HG03460 (cell line): ENCODE data around the gene MAST3.

ENCODE experiments used
- ATAC-seq: cut with Tn5 transposase; IDR thresholded peaks from one replicate; pipeline ENCODE4 v1.9.1; 2021; ENCODE audit not compliant: unreplicated experiment

The MAST3 gene

DNA sequence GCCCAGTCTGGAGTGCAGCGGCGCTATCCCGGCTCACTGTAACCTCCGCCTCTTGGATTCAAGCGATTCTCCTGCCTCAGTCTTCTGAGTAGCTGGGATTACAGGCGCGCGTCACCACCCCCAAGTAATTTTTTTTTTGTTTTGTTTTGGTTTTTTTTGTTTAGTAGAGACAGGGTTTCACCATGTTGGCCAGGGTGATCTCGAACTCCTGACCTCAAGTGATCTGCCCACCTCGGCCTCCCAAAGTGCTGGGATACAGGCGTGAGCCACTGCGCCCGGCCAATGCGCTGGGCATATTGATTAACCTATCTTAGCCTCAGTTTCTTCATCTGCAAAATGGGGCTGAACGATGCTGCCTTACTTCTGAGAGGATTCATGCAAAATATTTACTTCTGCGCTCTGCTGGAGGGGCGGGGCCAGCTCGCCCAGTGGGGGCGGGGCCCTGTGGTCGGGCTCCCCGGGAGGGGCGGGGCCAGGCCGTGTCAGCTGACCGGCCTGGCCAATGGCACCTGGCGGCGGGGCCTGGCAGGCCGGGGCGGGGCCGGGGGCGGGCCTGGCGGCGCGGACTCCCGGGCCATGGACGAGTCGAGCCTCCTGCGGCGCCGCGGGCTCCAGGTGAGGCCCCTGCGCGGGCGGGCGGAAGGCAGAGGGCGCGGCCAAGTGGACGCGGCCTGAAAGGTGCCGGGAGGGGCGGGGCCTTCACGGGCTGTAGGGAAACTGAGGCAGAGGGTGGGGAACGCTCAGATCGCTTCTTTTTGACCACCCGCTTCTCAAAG, at the start of gene MAST3:
MAST3 (plus strand) TSS at position 562 of the 776 bp plus-strand sequence; CDS start at position 577, 15 bp downstream.
- ATAC-seq, result peak; percentile 51

DNA sequence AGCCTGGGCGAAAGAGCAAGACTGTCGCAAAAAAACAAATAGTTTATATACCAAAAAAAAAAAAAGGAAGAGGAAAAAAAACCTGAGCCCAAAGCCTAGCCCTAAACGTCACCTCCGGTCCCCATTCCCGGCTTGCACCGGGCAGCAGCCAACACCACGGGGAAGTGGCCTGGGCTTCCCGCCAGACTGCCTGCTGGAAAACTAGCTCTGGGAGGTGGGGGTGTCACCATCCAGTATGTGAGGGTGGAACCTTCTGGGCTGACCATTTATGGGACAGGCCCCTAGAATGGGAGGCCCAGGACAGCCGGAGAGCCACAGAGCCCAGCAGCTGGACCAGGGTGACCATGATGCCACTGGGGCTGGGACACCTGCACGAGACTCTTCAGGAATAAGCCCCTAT, 48.2 kb upstream of the MAST3 start:
- ATAC-seq, result no peak

DNA sequence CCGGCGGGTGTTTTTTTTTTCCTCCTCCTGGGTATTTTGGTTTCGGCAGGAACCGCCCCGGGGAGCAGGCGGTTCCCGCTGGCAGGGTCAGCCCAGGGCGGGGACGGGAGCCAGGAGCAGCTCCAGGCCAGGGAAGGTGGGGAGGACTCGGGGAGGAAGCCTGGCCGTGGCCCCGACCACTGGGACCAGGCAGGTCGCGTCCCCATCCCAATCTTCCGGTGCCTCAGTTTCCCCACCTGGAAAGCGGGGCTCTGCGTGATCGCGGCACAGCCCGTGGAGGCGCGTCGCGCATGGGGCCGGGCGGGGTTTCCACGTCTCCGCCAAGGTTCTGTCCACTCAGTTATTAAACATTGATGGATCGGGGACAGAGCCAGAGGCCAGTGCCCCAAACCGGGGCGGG, 45.7 kb upstream of the MAST3 start:
- ATAC-seq, result no peak

DNA sequence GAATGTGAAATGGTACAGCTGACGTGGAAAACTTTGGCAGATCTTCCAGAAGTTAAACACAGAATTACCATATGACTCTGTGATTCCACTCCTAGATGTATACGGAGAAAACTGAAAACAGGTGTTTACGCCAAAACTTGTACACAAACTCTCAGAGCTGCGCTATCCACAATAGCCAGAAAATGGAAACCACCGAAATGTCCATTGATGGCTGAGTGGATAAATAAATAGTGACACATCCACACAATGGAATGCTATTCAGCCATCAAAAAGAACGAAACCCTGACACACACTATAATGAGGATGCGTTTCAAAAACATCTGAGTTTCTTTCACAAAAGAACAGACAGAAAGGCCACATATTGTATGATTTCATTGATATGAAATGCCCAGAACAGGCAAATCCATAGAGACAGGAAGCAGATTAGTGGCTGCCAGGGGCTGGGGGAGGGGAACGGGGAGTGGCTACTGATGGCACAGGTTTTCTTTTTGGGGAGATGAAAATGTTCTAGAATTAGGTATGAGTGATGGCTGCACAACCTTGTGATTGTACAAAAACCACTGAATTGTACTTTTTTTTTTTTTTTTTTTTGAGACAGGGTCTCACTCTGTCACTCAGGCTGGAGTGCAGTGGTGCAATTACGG, 43.9 kb upstream of the MAST3 start:
- no peak for ATAC-seq

DNA sequence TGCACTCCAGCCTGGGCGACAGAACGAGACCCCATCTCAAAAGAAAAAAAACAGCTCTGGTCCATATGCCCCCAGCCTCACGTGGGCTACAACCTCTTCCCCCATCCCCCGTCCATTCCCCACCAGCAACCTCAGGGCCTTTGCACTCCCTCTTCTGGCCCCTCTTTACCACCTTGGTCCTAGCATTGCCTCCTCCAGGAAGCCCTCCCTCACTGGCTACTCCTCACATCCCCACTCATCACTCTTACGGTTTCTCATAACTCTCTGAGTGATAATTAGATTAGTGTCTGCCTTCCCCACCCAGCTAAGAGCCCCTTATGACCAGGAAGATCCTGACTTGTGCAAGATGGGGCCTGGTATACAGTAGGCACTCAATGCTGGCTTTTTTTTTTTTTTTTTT, 41.6 kb upstream of the MAST3 start:
- ATAC-seq, result no peak

DNA sequence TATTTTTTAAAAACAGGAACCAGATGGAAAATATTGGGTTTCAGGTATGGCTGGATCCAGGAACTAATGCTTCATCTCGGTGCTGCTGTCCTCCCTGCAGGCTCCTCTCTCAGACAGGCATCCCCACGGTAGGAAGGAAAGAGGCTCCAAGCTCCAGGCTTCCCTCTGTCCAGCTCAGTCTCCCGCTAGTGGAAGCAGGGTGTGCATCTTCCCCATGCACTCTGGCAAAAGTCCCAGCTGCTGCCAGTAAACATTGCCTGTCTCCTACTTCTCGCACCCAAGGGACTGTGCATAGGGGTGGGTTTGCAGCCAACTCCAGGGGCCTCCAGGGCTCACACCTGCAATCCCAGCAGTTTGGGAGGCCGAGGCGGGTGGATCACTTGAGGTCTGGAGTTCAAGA, 40.0 kb upstream of the MAST3 start:
- ATAC-seq, result no peak

DNA sequence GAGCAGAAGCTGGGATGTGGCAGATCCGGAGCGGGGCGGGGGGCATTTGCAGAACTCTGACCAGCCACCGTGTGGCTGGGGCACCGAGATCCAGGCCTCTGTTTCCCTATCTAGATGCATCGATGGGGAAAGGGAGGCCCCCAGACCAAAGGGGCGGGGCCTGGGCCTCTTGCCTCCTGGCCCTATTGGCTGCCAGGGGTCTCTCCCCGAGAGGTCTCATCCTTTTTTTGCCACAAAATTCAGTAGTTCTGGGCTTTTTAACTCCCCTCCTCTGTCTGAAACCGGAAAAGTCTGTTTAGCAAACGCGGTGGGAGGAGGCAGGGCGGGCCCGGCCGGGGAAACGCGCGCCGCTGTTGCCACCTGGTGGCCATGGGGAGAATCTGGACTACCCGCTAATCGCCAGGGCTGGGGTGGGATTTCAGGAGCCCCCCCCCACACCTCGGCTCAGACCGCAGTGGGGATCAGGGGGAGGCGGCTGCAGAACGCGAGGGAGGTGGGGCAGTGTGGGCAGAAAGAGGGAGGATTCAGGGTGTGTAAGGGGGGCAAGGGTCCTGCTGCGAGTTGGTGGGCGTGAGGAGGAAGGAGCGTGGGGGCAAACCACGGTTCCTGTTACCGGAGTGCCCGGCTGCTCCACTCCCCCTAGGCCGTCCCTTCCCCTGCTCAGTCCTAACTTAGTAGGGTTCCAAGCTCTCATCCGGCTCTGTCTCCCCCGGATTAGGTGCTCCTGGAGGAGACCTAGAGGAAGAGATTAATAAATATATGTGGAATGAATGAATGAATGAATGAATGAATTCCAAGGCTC, 39.2 kb upstream of the MAST3 start:
- ATAC-seq, result no peak

DNA sequence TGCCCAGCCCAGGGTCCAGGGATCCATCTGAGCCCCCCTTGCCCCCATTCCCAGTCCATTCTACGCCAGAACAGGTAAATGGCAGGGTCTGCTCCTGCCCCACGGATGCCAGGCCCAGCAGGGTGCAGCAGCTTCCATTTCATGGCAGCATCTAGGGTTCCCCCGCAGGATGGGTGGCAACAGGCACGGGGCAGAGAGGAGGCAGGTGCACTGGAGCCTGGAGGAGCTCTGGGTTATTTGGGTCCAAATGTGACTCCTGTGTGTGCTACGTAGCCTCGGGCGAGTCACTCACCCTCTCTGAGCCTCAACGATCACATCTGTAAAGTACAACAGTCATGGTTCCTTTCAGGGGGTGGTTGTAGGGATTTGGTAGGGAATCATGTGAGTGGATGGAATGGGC, 38.3 kb upstream of the MAST3 start:
- ATAC-seq, result no peak

DNA sequence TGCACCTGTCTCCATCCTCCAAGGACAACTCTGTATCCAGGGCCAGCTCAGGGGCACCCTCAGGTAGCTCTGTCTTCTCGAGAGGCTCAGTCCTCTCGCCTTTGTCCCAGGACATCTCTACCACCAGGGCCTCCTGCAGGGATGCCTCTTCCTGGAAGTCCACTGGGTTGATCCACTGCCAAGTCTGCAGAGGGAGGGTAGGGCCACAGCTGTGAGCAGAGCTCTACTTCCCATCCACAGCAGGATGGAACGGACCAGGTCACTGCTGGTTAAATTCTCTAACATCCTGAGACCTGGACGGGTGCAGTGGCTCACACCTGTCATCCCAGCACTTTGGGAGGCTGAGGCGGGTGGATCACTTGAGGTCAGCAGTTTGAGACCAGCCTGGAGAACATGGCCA, 37.7 kb upstream of the MAST3 start:
- no peak for ATAC-seq

DNA sequence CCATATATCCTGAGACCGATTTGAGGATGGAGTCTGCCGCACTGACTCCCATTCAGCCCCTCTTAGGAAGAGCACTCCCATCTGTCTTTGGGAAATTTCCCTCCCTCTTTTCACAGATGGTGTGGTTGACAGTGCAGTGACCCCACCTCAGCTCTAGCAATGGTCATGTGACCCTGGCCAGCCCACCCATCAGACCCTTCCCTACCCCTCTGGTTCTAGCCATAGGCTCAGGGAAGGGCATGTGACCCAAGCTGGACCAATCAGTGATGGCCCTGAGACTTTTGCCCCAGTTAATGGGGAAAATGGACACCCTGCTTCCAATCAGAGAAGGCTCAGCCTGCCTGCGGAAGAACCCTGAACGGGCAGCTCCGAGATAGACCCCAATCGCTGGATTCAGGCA, 37.1 kb upstream of the MAST3 start:
- ATAC-seq, result no peak

DNA sequence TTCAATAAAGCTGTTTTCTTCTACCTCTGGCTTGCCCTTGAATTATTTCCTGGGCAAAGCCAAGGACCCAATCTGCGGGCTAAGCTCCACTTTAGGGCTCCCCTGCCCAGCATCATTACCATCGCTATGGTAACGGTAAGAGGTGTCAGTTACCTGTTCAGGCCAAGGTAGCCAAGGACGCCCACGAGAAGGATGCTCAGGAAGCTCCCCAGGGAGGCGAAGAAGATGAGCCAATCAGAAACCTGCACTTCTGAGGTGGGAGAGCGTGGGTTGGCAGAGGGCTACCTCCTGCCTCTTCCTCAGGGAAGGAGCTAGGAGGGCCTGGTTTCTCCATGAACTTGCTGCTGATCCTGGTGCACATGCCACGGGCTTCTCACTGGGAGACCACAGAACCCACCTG, 35.5 kb upstream of the MAST3 start:
- ATAC-seq, result no peak

DNA sequence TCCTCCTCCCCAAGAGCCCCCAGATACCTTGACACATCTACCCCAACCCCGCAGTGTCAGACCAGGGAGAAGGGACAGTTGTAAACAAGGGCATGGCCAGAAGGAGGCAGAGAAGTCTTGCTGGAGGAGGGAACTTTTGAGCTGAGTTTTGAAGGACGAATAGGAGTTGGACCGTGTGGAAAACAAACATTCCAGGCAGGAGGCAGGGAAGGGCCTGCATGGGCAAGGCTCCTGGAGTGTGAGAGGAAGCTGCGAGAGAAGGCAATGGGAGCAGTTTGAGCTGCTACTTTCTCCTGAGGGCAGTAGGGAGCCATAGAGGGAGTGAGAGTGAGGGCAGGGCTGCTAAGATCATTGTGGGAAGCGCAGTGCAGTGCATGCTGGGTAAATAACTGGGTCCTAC, 34.1 kb upstream of the MAST3 start:
- no peak for ATAC-seq

DNA sequence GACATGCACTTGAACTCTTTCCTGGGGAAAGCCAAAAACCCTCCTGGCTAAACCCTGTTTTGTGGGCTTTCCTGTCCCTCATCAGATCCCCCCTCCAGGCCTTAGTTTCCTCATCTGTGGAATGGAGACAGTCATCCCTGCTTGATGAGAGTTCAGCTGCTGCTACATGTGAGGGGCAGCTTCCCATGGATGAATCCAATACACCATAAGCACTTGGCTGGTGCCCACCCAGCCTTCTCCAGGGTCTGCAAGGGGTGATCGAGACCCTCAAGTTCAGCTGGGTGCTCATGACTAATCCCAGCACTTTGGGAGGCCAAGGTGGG, 32.4 kb upstream of the MAST3 start:
- no peak for ATAC-seq

DNA sequence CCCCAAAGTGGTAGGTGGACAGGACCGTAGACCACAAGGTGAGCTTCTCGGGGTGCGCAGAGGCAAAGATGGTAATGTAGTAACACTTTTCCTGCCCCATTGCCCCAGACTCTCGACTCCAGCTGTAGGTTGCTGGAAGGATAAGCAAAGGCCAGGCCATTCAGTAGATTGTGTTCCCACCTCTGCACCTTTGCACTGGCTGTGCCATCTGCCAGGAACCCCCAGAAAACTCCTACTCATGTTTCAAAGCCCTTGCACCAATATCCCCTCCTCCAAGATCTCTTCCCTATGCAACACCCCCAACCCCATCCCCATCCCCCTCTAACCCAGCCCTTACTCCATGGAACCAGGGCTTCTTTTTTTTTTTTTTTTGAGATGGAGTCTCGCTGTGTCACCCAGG, 29.2 kb upstream of the MAST3 start:
- no peak for ATAC-seq

DNA sequence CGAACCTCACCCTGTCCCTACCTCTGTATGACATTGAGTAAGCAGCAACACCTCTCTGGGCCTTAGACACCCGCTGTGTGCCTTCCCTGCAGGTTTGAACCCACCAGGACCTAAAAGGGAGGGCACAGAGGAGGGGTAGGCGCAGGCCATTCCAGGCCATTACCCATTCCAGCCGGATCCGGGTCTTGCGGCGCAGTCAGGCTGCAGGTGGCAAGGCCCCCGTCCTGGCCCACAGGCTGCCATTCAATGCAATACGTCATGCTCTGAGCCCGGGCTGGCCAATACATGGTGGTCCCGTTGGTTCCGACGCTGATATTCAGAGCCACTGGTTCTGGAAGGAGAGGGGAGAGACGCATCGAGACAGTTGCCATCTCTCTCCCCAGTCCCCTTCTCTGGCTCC, 28.2 kb upstream of the MAST3 start:
- ATAC-seq, result no peak

DNA sequence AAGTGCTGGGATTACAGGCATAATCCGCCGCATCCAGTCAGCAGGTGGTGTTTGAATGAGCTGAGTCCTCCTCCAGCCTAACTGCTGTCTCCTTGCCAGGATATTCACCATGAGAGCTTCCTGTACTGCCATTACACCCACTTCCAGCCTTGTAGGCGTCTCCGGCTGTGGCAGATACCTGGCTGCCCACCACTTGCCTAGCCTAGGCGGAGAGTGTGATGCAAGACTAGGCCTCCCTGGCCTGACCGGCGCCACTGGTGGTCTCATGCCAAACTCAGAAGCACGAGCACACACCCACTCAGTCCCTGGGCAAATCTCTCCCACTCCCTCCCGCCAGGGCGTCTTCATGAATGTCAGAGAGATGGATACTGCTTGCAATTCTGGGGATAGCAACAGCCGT, 27.4 kb upstream of the MAST3 start:
- no peak for ATAC-seq

DNA sequence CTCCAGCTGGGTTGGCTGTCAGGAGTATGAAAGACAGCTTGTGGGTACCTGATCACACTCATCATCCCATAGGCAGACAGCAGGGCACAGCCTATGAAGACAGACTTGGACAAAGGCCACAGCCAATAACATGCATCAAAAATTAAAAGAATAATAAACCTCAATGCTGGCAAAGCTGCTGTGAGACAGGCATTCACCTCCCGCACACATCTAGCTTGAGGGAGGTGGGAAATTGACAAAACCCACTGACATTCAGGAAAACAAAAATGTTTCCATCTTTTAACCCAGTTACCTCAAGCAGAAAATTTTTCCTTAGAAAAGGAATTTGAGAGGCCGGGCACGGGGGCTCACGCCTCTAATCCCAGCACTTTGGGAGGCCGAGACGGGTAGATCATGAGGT, 25.2 kb upstream of the MAST3 start:
- no peak for ATAC-seq

DNA sequence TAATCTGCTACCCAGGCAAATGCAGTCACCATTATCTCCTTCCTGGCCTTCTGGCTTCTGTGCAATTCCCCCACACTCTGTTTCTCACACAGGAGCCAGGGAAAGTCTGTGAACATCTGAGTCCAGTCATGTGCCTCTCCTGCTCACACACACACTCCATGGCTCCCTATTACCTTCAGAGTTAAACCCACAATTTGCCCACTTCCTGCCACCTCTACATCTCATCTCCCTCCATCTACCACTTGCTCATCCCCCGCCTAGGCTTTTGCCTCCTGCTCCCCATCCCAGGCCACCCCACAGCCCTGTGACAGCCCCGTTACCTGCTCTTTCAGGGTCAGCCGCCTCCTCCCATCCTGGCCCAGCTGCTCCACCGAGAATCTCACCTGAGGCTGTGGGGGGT, 24.4 kb upstream of the MAST3 start:
- ATAC-seq, result no peak

DNA sequence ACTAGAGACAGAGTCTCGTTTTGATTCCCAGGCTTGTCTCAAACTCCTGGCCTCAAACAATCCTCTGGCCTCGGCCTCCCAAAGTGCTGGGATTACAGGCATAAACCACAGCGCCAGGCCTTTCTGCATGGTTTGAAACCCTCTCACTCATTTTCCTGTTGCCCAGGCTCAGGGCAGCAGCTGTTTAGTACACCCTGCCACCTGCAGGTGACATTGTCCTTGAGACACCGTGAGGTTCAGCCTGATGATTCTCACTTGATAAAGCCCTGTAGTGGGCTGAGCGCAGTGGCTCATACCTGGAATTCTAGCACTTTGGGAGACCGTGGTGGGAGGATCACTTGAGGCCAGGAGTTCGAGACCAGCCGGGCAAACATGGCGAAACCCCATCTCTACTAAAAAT, 23.4 kb upstream of the MAST3 start:
- ATAC-seq, result no peak

DNA sequence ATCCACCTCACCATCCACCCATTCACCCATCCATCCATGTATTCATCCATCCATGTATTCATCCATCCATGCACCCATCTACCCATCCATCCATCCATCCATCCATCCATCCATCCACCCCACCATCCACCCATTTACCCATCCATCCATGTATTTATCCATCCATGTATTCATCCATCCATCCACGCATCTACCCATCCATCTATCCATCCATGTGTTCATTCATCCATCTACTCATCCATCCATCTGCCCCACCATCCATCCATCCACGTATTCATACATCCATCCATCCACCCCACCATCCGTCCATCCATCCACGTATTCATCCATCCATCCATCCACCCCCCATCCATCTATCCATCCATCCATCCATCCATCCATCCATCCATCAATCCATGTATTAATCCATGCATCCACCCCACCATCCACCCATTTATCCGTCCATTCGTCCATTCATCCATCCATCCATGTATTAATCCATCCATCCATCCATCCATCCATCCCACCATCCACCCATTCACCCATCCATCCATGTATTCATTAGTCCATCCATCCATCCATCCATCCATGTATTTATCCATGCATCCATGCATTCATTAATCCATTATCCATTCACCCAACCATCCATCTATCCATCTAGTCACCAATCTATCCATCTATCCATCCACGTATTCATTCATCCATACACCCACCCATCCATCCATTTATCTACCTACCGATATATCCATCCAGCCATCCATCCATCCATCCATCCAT, 13.5 kb upstream of the MAST3 start:
- no peak for ATAC-seq

DNA sequence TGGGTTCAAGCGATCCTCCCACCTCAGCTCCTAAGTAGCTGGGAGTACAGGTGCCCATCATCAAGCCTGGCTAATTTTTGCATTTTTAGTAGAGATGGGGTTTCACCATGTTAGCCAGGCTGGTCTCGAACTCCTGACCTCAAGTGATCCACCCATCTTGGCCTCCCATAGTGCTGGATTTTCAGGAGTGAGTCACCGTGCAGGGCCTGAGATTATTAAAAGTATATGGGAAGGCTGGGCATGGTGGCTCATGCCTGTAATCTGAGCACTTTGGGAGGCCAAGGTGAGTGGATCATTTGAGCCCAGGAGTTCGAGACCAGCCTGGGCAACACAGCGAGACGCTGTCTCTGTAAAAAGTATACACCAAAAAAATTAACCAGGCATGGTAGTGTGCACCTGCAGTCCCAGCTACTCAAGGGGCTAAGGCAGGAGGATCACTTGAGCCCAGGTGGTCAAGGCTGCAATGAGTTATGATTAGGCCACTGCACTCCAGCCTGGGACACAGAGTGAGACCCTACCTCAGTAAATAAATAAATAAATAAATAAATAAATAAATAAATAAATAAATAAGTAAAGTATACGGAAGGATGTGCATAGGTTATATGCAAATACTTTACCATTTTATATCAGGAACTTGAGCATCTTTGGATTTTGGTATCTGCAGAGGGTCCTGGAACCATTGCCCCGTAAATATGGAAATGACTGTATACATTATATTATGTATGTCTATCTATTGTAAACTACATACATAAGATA, 11.7 kb upstream of the MAST3 start:
- no peak for ATAC-seq
